Measurements from ENCODE around the gene GYPC.

DNA sequence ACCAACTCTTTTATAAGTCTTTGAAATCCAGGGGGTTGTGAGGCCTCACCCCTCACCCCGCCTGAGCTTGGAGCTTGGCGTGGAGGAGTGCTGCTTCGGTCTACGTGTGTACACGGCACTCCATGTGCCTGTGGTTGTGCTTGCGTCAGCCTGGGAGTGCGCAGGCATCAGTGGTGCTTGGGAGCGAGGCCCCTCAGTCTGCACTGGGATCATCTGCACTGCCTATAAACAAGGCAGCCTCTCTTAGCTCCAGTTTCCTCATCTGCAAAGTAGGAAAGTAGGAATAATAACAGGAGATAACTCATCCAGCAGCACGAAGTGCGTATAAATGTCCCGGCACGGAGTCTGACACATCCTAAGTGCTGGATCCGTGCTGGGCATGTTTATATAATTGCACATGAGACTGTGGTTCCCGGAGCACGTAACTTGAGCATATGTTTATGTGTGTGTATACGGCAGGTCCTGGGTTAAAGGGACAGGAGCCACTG, 1.2 kb downstream of the GYPC start:
- TF ChIP-seq, protein P1, sequence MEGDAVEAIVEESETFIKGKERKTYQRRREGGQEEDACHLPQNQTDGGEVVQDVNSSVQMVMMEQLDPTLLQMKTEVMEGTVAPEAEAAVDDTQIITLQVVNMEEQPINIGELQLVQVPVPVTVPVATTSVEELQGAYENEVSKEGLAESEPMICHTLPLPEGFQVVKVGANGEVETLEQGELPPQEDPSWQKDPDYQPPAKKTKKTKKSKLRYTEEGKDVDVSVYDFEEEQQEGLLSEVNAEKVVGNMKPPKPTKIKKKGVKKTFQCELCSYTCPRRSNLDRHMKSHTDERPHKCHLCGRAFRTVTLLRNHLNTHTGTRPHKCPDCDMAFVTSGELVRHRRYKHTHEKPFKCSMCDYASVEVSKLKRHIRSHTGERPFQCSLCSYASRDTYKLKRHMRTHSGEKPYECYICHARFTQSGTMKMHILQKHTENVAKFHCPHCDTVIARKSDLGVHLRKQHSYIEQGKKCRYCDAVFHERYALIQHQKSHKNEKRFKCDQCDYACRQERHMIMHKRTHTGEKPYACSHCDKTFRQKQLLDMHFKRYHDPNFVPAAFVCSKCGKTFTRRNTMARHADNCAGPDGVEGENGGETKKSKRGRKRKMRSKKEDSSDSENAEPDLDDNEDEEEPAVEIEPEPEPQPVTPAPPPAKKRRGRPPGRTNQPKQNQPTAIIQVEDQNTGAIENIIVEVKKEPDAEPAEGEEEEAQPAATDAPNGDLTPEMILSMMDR (IDR thresholded peaks at IDR 0.05; ENCODE audit: low read depth, low read length) = no peak
- TF ChIP-seq EZH2phosphoT487 (IDR thresholded peaks at IDR 0.05; ENCODE audit: low read depth) = no peak
